SIG-M5 treated with dmso at 0.1 percent for 504 hours (cell line): ENCODE data around the gene PAN3.

Source experiments
- DNase-seq: peaks from one replicate; lab custom pipeline; 2025; ENCODE audit not compliant: unreplicated experiment; lab: John Stamatoyannopoulos, UW

PAN3 gene

GRCh38 chr13:28336193-28336657, 197.9 kb downstream of the PAN3 start:
- DNase-seq = no peak

GRCh38 chr13:28337166-28338005, 199.0 kb downstream of the PAN3 start:
- no peak for DNase-seq

- no peak for DNase-seq
These were observed 199.7 kb downstream of the PAN3 start for GRCh38 chr13:28338006-28338574.

- DNase-seq = no peak
These were observed 200.4 kb downstream of the PAN3 start for GRCh38 chr13:28338742-28339141.

GRCh38 chr13:28339419-28339818, 201.1 kb downstream of the PAN3 start:
- no peak for DNase-seq

- no peak for DNase-seq
These were observed 202.0 kb downstream of the PAN3 start for GRCh38 chr13:28340272-28340793.

GRCh38 chr13:28342251-28342650, 203.9 kb downstream of the PAN3 start:
- no peak for DNase-seq

- no peak for DNase-seq
These were observed 205.8 kb downstream of the PAN3 start for GRCh38 chr13:28344163-28344562.
